SK-N-SH treated with all-trans-retinoic acid at 6 μM for 48 hours (cell line): Measurements from ENCODE around the gene SETD1A.

Experiments
- ATAC-seq: fragments of 200-7000 bp; cut with Tn5 transposase; 3 replicates; pipeline ENCODE4 v1.9.1; 2020; ENCODE audit warnings: mild to moderate bottlenecking, moderate library complexity
- ARNTL ChIP-seq: fragments of 450-650 bp; formaldehyde crosslinking; IDR thresholded peaks from 2 replicates; pipeline ENCODE4 v1.5.0; 2020; ENCODE audit warnings: low read depth, mild to moderate bottlenecking, moderate library complexity, borderline replicate concordance
- BACH2 ChIP-seq: fragments of 250-450 bp; sonication (Bioruptor Pico); IDR thresholded peaks from 2 replicates; pipeline ENCODE4 v1.9.0; 2021; ENCODE audit warnings: mild to moderate bottlenecking, borderline replicate concordance
- CREB5 ChIP-seq: fragments of 250-450 bp; sonication (Bioruptor Pico); IDR thresholded peaks from 2 replicates; pipeline ENCODE4 v1.5.1; 2020; ENCODE audit warnings: low read depth, mild to moderate bottlenecking, moderate library complexity
- CSDC2 ChIP-seq: fragments of 250-450 bp; sonication (Bioruptor Pico); IDR thresholded peaks from 2 replicates; pipeline ENCODE4 v1.5.0; 2020; ENCODE audit warnings: mild to moderate bottlenecking, moderate library complexity
- ESRRG ChIP-seq: fragments of 250-450 bp; sonication (Bioruptor Pico); IDR thresholded peaks from 2 replicates; pipeline ENCODE4 v1.6.1; 2021; ENCODE audit warnings: mild to moderate bottlenecking
- GLIS3 ChIP-seq: fragments of 250-450 bp; sonication (Bioruptor Pico); IDR thresholded peaks from 2 replicates; pipeline ENCODE4 v1.5.0; 2020; ENCODE audit warnings: mild to moderate bottlenecking, moderate library complexity
- ISL1 ChIP-seq: fragments of 250-450 bp; sonication (Bioruptor Pico); IDR thresholded peaks from 2 replicates; pipeline ENCODE4 v2.1.2; 2022; ENCODE audit warnings: mild to moderate bottlenecking, moderate library complexity
- OSR1 ChIP-seq: fragments of 250-450 bp; sonication (Bioruptor Pico); IDR thresholded peaks from 2 replicates; pipeline ENCODE4 v1.8.0; 2022; ENCODE audit warnings: moderate library complexity, mild to moderate bottlenecking, inconsistent platforms
- POU6F1 ChIP-seq: fragments of 250-450 bp; sonication (Bioruptor Pico); IDR thresholded peaks from 2 replicates; pipeline ENCODE4 v1.8.0; 2021; ENCODE audit warnings: low read depth, mild to moderate bottlenecking, moderate library complexity, borderline replicate concordance
- PPARA ChIP-seq: fragments of 250-450 bp; sonication (Bioruptor Pico); IDR thresholded peaks from 2 replicates; pipeline ENCODE4 v1.5.0; 2020; ENCODE audit warnings: mild to moderate bottlenecking, borderline replicate concordance
- RARB ChIP-seq: fragments of 250-450 bp; sonication (Bioruptor Pico); IDR thresholded peaks from 2 replicates; pipeline ENCODE4 v1.8.0; 2021; ENCODE audit warnings: mild to moderate bottlenecking, moderate library complexity
- SNAI2 ChIP-seq: fragments of 250-450 bp; sonication (Bioruptor Pico); IDR thresholded peaks from 2 replicates; pipeline ENCODE4 v1.5.0; 2020; ENCODE audit warnings: mild to moderate bottlenecking, moderate library complexity
- TCF4 ChIP-seq: fragments of 250-450 bp; sonication (Bioruptor Pico); IDR thresholded peaks from 2 replicates; pipeline ENCODE4 v1.8.0; 2021; ENCODE audit warnings: mild to moderate bottlenecking, moderate library complexity, borderline replicate concordance
- TOX ChIP-seq: fragments of 250-450 bp; sonication (Bioruptor Pico); IDR thresholded peaks from 2 replicates; pipeline ENCODE4 v1.8.0; 2021; ENCODE audit warnings: mild to moderate bottlenecking, moderate library complexity, borderline replicate concordance
- ZC3H10 ChIP-seq: fragments of 250-450 bp; sonication (Bioruptor Pico); IDR thresholded peaks from 2 replicates; pipeline ENCODE4 v1.5.1; 2021; ENCODE audit warnings: mild to moderate bottlenecking, moderate library complexity
- ZFP3 ChIP-seq: fragments of 250-450 bp; sonication (Bioruptor Pico); IDR thresholded peaks from 2 replicates; pipeline ENCODE4 v1.5.0; 2020; ENCODE audit warnings: mild to moderate bottlenecking, moderate library complexity
- ZFP30 ChIP-seq: fragments of 450-650 bp; formaldehyde crosslinking; IDR thresholded peaks from 2 replicates; pipeline ENCODE4 v1.5.0; 2022; ENCODE audit warnings: mild to moderate bottlenecking, moderate library complexity
- ZNF565 ChIP-seq: fragments of 450-650 bp; formaldehyde crosslinking; conservative IDR thresholded peaks from 2 replicates; pipeline ENCODE4 v1.5.0; 2020; ENCODE audit warnings: low read depth, mild to moderate bottlenecking, moderate library complexity
- ZNF70 ChIP-seq: fragments of 450-650 bp; formaldehyde crosslinking; IDR thresholded peaks from 2 replicates; pipeline ENCODE4 v1.5.0; 2020; ENCODE audit warnings: mild to moderate bottlenecking, moderate library complexity
- ZNF8 ChIP-seq: fragments of 450-650 bp; formaldehyde crosslinking; IDR thresholded peaks from 2 replicates; pipeline ENCODE4 v1.5.0; 2020; ENCODE audit warnings: mild to moderate bottlenecking, moderate library complexity
- TF ChIP-seq, protein P1 (sequence below): fragments of 250-450 bp; sonication (Bioruptor Pico); IDR thresholded peaks from 2 replicates; pipeline ENCODE4 v1.5.1; 2021; ENCODE audit warnings: mild to moderate bottlenecking, moderate library complexity
- TF ChIP-seq, protein P2 (sequence below): fragments of 250-450 bp; sonication (Bioruptor Pico); IDR thresholded peaks from 2 replicates; pipeline ENCODE4 v1.5.0; 2020; ENCODE audit warnings: mild to moderate bottlenecking, moderate library complexity

SETD1A gene

DNA sequence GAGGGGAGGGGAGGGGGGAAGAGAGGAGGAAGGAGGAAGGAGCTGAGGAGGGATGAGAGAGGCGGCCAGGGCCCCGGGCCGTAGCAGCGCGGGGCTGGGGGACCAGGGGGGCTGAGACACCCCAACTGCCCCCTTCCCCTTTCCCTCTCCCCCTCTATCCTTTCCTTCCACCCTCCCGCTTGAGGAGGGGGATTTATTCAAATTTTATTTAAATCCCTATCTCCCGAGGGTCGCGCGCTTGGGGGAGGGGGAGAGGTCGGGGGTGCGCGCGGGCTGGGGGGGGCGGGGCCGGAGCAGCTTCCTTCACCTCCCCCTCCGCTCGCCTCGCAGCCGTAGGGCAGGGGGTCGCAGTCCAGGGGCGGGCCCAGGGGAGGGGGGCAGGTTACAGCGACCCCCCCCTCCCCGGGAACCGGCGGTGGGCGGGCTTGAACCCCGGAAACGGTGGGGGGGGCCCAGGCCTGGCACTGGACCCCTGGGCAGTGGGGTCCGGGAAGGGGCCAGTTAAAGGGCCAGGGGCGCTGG lies 33.9 kb upstream of the SETD1A start, which contains the start of gene FBXL19:
TSS of gene FBXL19 (plus strand) at position 19 of the 522 bp plus-strand sequence. CDS start 2,183 bp downstream, outside the sequence.
- ATAC-seq: no peak
- TF ChIP-seq GLIS3 (CRISPR knock-in tag): no peak
- TF ChIP-seq ZNF565 (CRISPR knock-in tag): no peak
- TF ChIP-seq, protein P1, sequence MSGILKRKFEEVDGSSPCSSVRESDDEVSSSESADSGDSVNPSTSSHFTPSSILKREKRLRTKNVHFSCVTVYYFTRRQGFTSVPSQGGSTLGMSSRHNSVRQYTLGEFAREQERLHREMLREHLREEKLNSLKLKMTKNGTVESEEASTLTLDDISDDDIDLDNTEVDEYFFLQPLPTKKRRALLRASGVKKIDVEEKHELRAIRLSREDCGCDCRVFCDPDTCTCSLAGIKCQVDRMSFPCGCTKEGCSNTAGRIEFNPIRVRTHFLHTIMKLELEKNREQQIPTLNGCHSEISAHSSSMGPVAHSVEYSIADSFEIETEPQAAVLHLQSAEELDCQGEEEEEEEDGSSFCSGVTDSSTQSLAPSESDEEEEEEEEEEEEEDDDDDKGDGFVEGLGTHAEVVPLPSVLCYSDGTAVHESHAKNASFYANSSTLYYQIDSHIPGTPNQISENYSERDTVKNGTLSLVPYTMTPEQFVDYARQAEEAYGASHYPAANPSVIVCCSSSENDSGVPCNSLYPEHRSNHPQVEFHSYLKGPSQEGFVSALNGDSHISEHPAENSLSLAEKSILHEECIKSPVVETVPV: no peak
- TF ChIP-seq, protein P2, sequence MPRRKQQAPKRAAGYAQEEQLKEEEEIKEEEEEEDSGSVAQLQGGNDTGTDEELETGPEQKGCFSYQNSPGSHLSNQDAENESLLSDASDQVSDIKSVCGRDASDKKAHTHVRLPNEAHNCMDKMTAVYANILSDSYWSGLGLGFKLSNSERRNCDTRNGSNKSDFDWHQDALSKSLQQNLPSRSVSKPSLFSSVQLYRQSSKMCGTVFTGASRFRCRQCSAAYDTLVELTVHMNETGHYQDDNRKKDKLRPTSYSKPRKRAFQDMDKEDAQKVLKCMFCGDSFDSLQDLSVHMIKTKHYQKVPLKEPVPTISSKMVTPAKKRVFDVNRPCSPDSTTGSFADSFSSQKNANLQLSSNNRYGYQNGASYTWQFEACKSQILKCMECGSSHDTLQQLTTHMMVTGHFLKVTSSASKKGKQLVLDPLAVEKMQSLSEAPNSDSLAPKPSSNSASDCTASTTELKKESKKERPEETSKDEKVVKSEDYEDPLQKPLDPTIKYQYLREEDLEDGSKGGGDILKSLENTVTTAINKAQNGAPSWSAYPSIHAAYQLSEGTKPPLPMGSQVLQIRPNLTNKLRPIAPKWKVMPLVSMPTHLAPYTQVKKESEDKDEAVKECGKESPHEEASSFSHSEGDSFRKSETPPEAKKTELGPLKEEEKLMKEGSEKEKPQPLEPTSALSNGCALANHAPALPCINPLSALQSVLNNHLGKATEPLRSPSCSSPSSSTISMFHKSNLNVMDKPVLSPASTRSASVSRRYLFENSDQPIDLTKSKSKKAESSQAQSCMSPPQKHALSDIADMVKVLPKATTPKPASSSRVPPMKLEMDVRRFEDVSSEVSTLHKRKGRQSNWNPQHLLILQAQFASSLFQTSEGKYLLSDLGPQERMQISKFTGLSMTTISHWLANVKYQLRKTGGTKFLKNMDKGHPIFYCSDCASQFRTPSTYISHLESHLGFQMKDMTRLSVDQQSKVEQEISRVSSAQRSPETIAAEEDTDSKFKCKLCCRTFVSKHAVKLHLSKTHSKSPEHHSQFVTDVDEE: no peak
- TF ChIP-seq RARB (CRISPR knock-in tag): no peak
- TF ChIP-seq ZFP3 (CRISPR knock-in tag): no peak
- TF ChIP-seq ZNF8: no peak
- no peak for TF ChIP-seq ZFP30 (CRISPR knock-in tag)
- no peak for TF ChIP-seq ESRRG
- no peak for TF ChIP-seq ISL1 (CRISPR knock-in tag)
- TF ChIP-seq BACH2 (CRISPR knock-in tag): no peak
- TF ChIP-seq ARNTL: no peak
- no peak for TF ChIP-seq POU6F1 (CRISPR knock-in tag)
- no peak for TF ChIP-seq CSDC2 (CRISPR knock-in tag)
- no peak for TF ChIP-seq ZNF70
- no peak for TF ChIP-seq SNAI2
- no peak for TF ChIP-seq TCF4 (CRISPR knock-in tag)
- no peak for TF ChIP-seq CREB5 (CRISPR knock-in tag)
- TF ChIP-seq OSR1 (CRISPR knock-in tag): no peak

DNA sequence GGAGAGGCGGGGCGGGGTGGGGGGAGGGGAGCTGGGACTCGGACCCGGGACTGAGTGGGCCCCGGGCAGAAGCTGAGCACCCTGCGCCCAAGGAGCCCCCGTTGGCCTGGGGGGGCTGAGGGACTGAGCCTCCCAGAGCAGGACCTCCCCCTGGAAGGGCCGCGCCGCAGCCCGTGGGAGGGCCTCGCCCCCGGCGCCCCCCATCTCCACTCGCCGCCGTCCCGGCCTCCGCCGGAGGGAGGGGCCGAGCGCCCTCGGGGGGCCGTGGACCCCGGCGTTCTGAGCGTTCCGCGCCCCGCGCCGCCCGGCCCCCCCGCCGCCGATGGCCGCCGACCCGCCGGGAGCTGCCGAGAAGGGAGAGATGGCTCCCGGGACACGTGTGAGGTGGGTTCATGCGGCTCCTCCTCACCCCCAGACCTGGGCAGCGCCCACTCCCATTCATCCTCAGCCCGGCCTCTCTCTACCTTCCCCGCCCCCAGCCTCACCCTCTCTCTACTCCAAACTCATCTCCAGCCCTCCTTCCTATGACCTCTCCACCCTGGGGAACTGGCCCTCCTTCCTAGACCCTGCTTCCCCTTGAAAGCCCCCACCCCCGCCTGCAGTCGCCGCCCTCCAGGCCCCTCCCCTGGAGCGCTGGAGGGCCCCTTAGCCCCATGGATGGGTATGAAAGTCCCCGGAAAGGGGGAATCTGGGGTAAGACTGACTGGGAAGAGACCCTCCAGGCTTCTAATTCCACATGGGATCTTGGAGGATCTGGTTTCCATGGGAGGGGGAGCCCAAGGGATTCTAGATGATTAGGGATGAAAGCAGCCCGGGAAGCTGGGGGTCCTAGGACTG lies 33.3 kb upstream of the SETD1A start:
- no peak for TF ChIP-seq ZFP3 (CRISPR knock-in tag)
- no peak for TF ChIP-seq TCF4 (CRISPR knock-in tag)
- no peak for TF ChIP-seq ZC3H10 (CRISPR knock-in tag)
- TF ChIP-seq ISL1 (CRISPR knock-in tag): no peak
- TF ChIP-seq TOX: no peak
- no peak for TF ChIP-seq BACH2 (CRISPR knock-in tag)
- no peak for TF ChIP-seq OSR1 (CRISPR knock-in tag)
- TF ChIP-seq, protein P2: no peak
- TF ChIP-seq PPARA (CRISPR knock-in tag): no peak
- no peak for TF ChIP-seq ESRRG
- ATAC-seq: no peak
